ENCODE results near the gene GLMN. TPM values are rescaled to one million over a fixed set of nuclear protein-coding genes. Genes with fewer than 3 reads are reported as not detected.

GLMN gene, protein sequence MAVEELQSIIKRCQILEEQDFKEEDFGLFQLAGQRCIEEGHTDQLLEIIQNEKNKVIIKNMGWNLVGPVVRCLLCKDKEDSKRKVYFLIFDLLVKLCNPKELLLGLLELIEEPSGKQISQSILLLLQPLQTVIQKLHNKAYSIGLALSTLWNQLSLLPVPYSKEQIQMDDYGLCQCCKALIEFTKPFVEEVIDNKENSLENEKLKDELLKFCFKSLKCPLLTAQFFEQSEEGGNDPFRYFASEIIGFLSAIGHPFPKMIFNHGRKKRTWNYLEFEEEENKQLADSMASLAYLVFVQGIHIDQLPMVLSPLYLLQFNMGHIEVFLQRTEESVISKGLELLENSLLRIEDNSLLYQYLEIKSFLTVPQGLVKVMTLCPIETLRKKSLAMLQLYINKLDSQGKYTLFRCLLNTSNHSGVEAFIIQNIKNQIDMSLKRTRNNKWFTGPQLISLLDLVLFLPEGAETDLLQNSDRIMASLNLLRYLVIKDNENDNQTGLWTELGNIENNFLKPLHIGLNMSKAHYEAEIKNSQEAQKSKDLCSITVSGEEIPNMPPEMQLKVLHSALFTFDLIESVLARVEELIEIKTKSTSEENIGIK
- 10 to 100 TPM; 17.3 to 17.8 TPM for total RNA-seq

DNA sequence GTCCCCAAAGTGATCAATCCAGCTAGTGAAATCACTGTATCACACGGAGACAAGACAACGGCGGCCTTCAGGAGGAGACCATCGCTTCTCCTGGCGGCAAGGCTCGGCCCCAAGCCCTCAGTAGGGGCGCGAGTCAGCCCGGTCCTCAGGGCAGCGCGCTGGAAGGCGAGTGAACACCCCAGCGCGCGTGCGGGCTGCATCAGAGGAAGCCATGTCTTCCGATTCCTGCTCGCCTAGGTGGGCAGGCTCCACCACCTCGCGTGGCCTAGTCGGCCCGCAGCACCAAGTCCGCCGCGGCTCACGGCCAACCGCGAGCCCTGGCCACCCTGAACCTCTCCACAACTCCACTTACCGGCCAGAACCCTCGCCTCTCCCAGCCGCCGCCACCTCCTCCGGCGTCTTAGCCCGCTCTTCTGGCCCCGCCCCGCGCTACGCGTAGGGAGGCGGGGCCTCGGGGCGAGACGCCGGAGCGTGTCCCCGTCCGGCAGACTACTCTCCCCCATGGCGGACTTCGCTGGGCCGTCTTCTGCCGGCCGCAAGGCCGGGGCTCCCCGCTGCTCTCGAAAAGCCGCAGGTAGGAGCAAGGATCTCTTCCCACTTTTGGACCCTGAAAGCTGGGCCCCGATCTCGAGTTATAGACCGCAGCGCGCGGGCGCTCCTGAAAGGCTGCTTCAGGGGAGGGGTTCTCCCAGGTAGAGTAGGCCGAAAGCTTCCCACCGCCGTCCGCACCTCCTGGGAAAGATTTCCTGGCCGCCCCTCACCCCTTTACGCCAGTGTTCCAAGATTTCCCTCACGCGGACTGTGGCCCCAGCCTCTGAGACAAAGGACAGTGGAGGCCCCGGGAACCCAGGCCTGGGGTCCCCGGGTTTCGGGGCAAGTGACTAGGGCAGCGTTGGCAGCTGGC is at the start of gene GLMN, which contains the start of gene RPAP2:
Gene GLMN, minus strand, starts transcription at position 415 of the 904 bp plus-strand sequence. CDS start 988 bp downstream, outside the sequence.
Gene RPAP2, plus strand, starts transcription at position 487 of the 904 bp plus-strand sequence. Its CDS starts 15 bp downstream, at position 502.
- Mint-ChIP-seq H3K4me1 (peaks cover 25% of the 10 kb centered on the region), H3K27me3 (no peaks in the 10 kb centered on the region), H3K36me3 (peaks cover 24% of the 10 kb centered on the region), H3K9me3 (no peaks in the 10 kb centered on the region), H3K27ac (peak within 1 kb of the TSS; percentile 99), H3K4me3 (peak within 1 kb of the TSS; percentile 99)
- DNase-seq, result peak; percentile 88
- peak; percentile 96 for ATAC-seq (ENCODE audit: low read depth)
- POLR2A ChIA-PET, result interaction anchor here (0.6 to 1.0 kb wide), 7 partner anchors 17 to 1277 kb away, joined by 3 to 5 read pairs (median 4); partner anchors contain the start of genes RPL5 and ZNF644

DNA sequence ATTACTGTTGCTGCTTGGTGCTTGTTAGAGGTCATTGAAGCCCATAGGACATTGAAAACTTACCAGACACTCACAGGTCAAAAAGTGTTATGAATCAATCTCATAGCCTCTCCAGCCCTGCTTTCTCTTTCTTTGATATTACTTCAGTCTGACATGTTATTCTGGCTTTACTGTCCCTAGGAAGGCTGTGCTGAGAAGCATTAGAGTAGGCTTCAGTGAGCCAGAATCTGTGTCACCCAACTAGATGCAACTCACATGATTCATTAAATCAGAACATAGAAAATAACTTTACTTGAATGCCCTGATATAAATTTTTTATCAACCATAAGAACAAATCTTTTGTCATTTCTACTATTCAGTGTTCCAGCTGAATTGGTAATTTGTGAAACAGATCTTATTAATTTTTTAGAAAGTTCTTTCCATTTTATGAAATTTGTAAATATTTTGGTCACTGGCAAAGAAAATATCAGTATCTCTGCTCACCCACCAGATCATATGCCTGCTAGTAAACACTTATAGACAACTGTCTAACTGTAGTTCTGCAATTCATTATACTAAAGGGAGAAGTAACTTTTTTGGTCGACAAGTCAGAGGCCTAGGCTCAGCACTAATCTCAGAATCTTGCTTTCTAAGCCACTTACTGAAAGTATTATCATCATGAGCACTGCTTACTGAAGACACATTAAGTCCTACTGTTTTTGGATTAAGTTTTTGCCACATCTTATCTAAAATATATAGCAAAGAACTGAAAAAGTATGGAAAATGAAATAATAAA is 48.3 kb upstream of the GLMN start:
- peaks cover 49% of the 10 kb centered on the region for H3K36me3 Mint-ChIP-seq

DNA sequence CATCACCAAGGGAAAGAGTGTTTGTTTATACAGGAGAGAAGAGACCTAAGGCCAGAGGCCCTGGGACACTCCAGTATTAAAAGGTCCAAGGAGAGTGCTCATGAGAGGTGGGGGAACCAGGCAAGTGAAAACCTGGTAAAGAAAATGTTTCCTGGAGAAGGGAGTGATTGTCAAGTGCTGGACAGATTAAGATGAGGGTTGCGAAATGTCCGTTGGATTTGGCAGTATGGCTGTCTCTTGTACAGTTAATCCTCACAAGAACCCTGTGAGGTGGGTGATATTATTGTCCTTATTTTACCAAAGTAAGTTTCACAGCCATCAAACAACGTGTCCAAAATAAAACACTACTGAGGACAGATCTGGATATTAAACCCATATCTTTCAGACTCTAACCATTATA is 44.3 kb upstream of the GLMN start:
- DNase-seq (no peak), ATAC-seq (ENCODE audit: low read depth) (no peak)
- Mint-ChIP-seq H3K4me1 (peaks cover 10% of the 10 kb centered on the region), H3K27me3 (no peaks in the 10 kb centered on the region), H3K36me3 (peaks cover 40% of the 10 kb centered on the region), H3K27ac (no peak overlapping the region), H3K4me3 (no peak overlapping the region), H3K9me3 (no peaks in the 10 kb centered on the region)
- POLR2A ChIA-PET, result no interaction called here

More for the DNA sequence above, 48.3 kb upstream of the GLMN start:
- H3K27ac Mint-ChIP-seq, result no peak overlapping the region
- DNase-seq, result no peak
- peaks cover 17% of the 10 kb centered on the region for H3K4me1 Mint-ChIP-seq
- H3K4me3 Mint-ChIP-seq, result no peak overlapping the region
- H3K27me3 Mint-ChIP-seq, result no peaks in the 10 kb centered on the region
- H3K9me3 Mint-ChIP-seq, result no peaks in the 10 kb centered on the region
- POLR2A ChIA-PET, result no interaction called here
- ATAC-seq (ENCODE audit: low read depth), result no peak

DNA sequence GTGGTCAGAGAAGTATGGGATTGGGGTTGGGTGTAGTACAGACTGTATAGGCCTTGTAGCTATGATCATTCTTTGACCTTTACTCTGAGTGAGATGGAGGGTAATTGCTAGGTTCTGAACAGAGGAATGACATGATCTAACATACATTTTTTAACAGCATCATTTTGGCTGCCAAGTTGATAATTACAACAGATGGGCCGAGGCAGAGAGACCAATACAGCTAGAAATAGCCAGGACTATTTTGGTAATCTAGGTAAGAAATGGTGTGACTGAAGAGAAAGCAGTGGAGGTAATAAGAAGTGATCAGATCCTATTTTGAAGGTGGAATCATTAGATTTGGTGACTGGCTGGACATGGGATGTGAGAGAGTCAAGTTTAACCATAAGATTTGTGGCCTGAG is 43.6 kb upstream of the GLMN start:
- DNase-seq, result no peak
- peaks cover 8% of the 10 kb centered on the region for H3K4me1 Mint-ChIP-seq
- no peak overlapping the region for H3K27ac Mint-ChIP-seq
- H3K27me3 Mint-ChIP-seq, result no peaks in the 10 kb centered on the region
- no peak for ATAC-seq (ENCODE audit: low read depth)
- POLR2A ChIA-PET, result no interaction called here
- H3K36me3 Mint-ChIP-seq, result peaks cover 38% of the 10 kb centered on the region
- no peak overlapping the region for H3K4me3 Mint-ChIP-seq
- H3K9me3 Mint-ChIP-seq, result no peaks in the 10 kb centered on the region

DNA sequence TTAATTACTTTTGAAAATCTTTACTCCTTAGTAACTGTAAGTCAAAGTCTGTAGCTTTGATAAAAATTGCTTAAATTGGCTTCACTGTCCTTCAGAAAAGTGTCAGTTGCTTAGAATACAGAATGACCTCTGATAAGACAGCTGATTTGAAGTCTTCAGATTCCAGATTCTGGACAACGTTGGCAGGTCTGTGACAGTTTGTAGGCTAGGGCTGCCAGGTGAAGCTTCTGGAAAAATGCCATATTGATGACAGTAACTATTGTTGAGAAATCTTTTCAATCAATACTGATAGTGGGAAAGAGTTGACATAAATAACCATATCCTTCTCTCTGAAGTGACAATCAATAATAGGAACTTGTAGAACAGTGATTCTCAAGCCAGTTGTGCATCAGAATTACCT is 41.4 kb upstream of the GLMN start:
- POLR2A ChIA-PET, result no interaction called here
- DNase-seq (no peak), ATAC-seq (ENCODE audit: low read depth) (no peak)
- H3K27me3 Mint-ChIP-seq, result no peaks in the 10 kb centered on the region
- no peaks in the 10 kb centered on the region for H3K4me1 Mint-ChIP-seq
- no peak overlapping the region for H3K4me3 Mint-ChIP-seq
- no peak overlapping the region for H3K27ac Mint-ChIP-seq
- no peaks in the 10 kb centered on the region for H3K9me3 Mint-ChIP-seq
- H3K36me3 Mint-ChIP-seq, result peaks cover 37% of the 10 kb centered on the region

DNA sequence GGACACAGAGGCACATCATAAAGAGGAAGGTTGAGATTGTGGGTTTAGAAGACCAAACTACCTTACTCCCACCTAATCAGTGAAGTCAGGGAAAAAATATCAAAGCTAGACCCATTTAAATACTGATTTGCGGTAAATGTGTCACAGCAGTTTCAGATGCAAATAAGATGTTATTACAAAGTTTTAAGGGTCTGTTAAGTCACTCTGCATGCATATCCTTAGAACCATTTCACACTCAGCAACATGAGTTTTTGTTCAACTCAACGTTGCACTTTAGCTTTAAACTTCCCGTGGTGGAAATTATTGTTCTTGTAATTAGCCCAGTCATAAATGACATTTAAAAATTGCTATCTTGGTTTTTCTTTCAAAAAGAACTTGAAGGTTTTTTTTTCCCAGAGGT is 34.9 kb upstream of the GLMN start:
- DNase-seq (no peak), ATAC-seq (ENCODE audit: low read depth) (no peak)
- Mint-ChIP-seq H3K27ac (no peak overlapping the region), H3K9me3 (peaks cover 4% of the 10 kb centered on the region), H3K36me3 (peaks cover 49% of the 10 kb centered on the region), H3K4me3 (no peak overlapping the region), H3K27me3 (no peaks in the 10 kb centered on the region), H3K4me1 (peaks cover 17% of the 10 kb centered on the region)
- POLR2A ChIA-PET, result no interaction called here

DNA sequence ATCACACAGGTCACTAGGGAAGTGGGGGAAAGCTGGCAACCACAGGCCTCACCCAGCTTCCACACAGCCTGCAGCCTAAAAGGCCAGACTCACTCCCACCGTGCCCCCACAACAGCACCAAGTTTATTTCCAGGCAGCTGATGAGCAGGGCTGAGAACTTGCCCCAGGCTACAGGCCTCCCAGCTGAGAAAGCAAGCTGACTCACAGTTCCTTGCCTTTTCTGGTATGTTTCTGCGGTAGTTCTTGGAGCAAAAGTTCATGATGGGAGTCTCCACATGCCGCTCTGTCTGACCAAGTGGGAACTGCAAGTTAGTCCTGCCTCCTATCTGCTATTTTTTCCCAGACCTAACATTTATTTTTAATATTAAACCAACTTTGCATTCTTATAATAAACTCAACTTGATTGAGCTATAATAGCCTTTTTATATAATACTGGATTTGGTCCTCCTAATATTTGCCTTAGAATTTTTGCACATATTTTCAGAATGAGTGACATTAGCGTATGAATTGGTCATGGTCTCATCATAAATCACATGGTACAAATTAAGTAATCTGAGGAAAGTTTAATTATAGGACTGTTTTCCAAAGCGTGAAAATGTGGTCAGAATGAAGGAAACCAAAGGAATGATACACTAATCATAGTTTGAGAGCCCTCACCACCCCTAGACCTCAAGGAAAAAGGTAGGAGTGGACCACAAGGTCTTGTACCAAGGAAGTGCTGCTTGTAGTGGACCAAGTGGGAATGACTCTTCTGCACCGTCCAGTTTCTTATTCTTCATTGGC is 30.8 kb upstream of the GLMN start:
- peaks cover 77% of the 10 kb centered on the region for H3K36me3 Mint-ChIP-seq
- no peak for DNase-seq
- H3K4me3 Mint-ChIP-seq, result no peak overlapping the region
- peaks cover 30% of the 10 kb centered on the region for H3K4me1 Mint-ChIP-seq
- ATAC-seq (ENCODE audit: low read depth), result no peak
- no peaks in the 10 kb centered on the region for H3K27me3 Mint-ChIP-seq
- no peak overlapping the region for H3K27ac Mint-ChIP-seq
- POLR2A ChIA-PET, result no interaction called here
- peaks cover 20% of the 10 kb centered on the region for H3K9me3 Mint-ChIP-seq

DNA sequence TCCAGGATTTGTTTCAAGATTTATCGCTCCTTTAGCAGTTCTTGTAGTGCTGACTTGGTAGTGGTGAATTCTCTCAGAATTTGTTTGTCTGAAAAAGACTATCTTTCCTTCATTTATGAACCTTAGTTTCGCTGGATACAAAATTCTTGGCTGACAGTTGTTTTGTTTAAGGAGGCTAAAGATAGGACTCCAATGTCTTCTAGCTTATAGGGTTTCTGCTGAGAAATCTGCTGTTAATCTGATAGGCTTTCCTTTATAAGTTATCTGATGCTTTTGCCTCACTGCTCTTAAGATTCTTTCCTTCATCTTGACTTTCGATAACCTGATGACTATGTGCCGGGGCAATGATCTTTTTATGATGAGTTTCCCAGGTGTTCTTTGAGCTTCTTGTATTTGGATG is 29.0 kb upstream of the GLMN start:
- H3K4me1 Mint-ChIP-seq, result peaks cover 40% of the 10 kb centered on the region
- POLR2A ChIA-PET, result interaction anchor here (0.6 to 1.0 kb wide), 2 partner anchors 9 to 158 kb away, joined by 3 read pairs; no protein-coding TSS in a partner anchor
- no peaks in the 10 kb centered on the region for H3K27me3 Mint-ChIP-seq
- no peak overlapping the region for H3K27ac Mint-ChIP-seq
- H3K36me3 Mint-ChIP-seq, result peaks cover 75% of the 10 kb centered on the region
- peaks cover 20% of the 10 kb centered on the region for H3K9me3 Mint-ChIP-seq
- DNase-seq, result no peak
- no peak for ATAC-seq (ENCODE audit: low read depth)
- H3K4me3 Mint-ChIP-seq, result no peak overlapping the region

DNA sequence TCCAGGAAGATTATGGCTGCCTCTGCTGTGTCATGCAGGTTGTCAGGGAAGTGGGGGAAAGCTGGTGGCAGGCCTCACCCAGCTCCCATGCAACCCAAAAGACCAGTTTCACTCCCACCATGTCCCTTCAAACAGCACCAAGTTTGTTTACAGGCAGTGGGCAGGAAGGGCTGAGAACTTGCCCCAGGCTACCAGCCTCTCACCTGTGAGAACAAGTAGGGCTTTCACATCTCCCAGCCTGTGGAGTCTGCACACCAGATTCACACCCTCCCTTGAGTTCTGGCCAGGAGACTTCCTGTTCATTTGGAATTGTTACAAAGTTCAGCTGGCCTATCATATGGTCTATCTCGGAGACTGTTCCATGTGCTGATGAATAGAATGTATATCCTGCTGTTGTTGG is 27.9 kb upstream of the GLMN start:
- no peak for ATAC-seq (ENCODE audit: low read depth)
- H3K4me3 Mint-ChIP-seq, result no peak overlapping the region
- peaks cover 75% of the 10 kb centered on the region for H3K36me3 Mint-ChIP-seq
- no peak for DNase-seq
- POLR2A ChIA-PET, result interaction anchor here (0.6 kb wide), 1 partner anchor 8 kb away, joined by 4 read pairs; no protein-coding TSS in a partner anchor
- H3K4me1 Mint-ChIP-seq, result peaks cover 36% of the 10 kb centered on the region
- peaks cover 20% of the 10 kb centered on the region for H3K9me3 Mint-ChIP-seq
- no peaks in the 10 kb centered on the region for H3K27me3 Mint-ChIP-seq
- H3K27ac Mint-ChIP-seq, result no peak overlapping the region

DNA sequence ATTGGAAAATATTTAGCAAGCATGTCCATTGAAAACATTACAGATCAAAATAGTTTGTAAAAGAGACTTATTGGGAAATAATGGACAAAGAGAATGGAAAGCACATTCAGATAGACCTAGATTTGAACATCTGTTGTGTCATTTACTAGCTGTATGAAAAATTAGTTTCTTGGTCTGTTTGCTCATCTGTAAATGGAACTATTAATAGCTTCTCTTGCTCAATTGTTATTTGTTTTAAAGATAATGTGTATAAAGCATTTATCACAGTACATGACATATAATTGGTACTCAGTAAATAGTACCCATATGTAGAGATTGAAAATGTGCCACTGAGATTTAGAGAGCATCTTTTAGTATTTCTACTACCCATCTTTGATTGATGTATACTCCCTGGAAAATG is 26.0 kb upstream of the GLMN start:
- no peak for ATAC-seq (ENCODE audit: low read depth)
- peaks cover 19% of the 10 kb centered on the region for H3K9me3 Mint-ChIP-seq
- no peaks in the 10 kb centered on the region for H3K27me3 Mint-ChIP-seq
- H3K4me3 Mint-ChIP-seq, result peak overlapping the region; percentile 82
- H3K36me3 Mint-ChIP-seq, result peaks cover 67% of the 10 kb centered on the region
- POLR2A ChIA-PET, result interaction anchor here (2.2 kb wide), 1 partner anchor 9 kb away, joined by 6 read pairs; no protein-coding TSS in a partner anchor
- H3K4me1 Mint-ChIP-seq, result peaks cover 30% of the 10 kb centered on the region
- peak overlapping the region; percentile 92 for H3K27ac Mint-ChIP-seq
- no peak for DNase-seq

DNA sequence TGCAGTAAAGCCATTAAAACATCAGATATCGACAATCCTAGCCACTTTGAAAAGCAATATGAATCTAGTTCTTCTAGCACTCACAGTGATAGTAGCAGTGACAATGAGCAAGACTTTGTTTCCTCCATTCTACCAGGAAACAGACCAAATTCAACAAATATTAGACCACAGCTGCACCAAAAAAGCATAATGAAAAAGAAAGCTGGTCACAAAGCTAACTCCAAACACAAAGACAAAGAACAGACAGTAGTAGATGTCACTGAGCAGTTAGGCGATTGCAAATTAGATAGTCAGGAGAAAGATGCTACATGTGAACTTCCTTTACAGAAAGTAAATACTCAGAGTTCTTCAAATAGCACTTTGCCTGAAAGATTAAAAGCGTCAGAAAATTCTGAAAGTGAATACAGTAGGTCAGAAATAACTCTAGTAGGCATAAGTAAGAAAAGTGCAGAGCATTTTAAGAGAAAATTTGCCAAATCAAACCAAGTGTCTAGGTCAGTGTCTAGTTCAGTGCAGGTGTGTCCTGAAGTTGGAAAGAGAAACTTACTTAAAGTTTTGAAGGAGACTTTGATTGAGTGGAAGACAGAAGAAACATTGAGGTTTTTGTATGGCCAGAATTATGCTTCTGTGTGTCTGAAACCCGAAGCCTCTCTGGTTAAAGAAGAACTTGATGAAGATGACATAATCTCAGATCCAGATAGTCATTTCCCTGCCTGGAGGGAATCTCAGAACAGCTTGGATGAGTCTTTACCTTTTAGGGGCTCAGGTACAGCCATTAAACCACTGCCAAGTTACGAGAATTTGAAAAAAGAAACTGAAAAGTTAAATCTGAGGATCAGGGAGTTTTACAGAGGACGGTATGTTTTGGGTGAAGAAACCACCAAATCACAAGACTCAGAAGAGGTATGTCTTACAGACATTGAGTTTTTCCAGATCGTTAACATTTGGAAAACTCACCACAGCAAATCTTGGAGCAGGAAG is 25.0 kb upstream of the GLMN start:
- Mint-ChIP-seq H3K36me3 (peaks cover 62% of the 10 kb centered on the region), H3K4me3 (peak overlapping the region; percentile 82), H3K4me1 (peaks cover 37% of the 10 kb centered on the region), H3K9me3 (peaks cover 17% of the 10 kb centered on the region), H3K27me3 (no peaks in the 10 kb centered on the region), H3K27ac (peak overlapping the region; percentile 92)
- POLR2A ChIA-PET, result interaction anchor here (1.0 to 2.2 kb wide), 2 partner anchors 8 to 161 kb away, joined by 4 to 6 read pairs; no protein-coding TSS in a partner anchor
- peak; percentile 89 for ATAC-seq (ENCODE audit: low read depth)
- DNase-seq, result no peak

Data from activated naive CD8-positive, alpha-beta T cell treated with anti-CD3 and anti-CD28 coated beads, Interleukin-2, amount 10 ng/mL, durations not matched to agents 7 days and 5 days (primary cell).